Tibial artery (tissue), 4 donors: Measurements from ENCODE around the gene VASP.

Source experiments
- DNase-seq, 2 donors: peaks; one replicate each; pipeline ENCODE4 v3.0.0-alpha.2; 2019
- H3K27ac ChIP-seq, 2 donors: fragments of 200-600 bp; sonication (generic) in 1 of 2; 1 replicate in 1 of 2; 2 replicates in 1 of 2; pipeline ENCODE4 v1.5.1; 2018 to 2019; ENCODE audit warnings: mild to moderate bottlenecking in 1 of 2
- H3K27me3 ChIP-seq, 2 donors: fragments of 200-600 bp; sonication (generic) in 1 of 2; one replicate each; pipeline versions ENCODE4 v1.5.1 to v1.6.0; 2016 to 2019
- H3K36me3 ChIP-seq, 3 donors: fragments of 200-600 bp; sonication (generic) in 2 of 3; one replicate each; pipeline ENCODE4 v1.5.1; 2016 to 2019; ENCODE audit warnings: mild to moderate bottlenecking in 2 of 3
- H3K4me1 ChIP-seq, 4 donors: fragments of 200-600 bp; sonication (generic) in 2 of 4; 1 replicate in 3 of 4; 2 replicates in 1 of 4; pipeline ENCODE4 v1.5.1; 2016 to 2019
- H3K4me3 ChIP-seq, 2 donors: fragments of 200-600 bp; sonication (generic) in 1 of 2; 1 replicate in 1 of 2; 2 replicates in 1 of 2; pipeline ENCODE4 v1.5.1; 2018 to 2019; ENCODE audit warnings: mild to moderate bottlenecking in 2 of 2
- H3K9me3 ChIP-seq, 3 donors: fragments of 200-600 bp; sonication (generic) in 1 of 3; one replicate each; pipeline ENCODE4 v1.5.1; 2016 to 2019
- intact Hi-C: fragments of 100-400 bp; cut with DNase I; formaldehyde crosslinking; loops from one replicate; pipeline ENCODE4 v1.15.0; 2023; ENCODE audit warnings: low total_unique reads
- TF ChIP-seq, protein P1 (sequence below), 2 experiments: fragments of 200-600 bp in 1 of 2; fragments of 450-650 bp in 1 of 2; IDR thresholded peaks; one replicate each; pipeline ENCODE4 v1.5.1; 2017 to 2019; ENCODE audit warnings: antibody characterized with exemption in 2 of 2, mild to moderate bottlenecking in 1 of 2, moderate library complexity in 1 of 2

VASP gene

DNA sequence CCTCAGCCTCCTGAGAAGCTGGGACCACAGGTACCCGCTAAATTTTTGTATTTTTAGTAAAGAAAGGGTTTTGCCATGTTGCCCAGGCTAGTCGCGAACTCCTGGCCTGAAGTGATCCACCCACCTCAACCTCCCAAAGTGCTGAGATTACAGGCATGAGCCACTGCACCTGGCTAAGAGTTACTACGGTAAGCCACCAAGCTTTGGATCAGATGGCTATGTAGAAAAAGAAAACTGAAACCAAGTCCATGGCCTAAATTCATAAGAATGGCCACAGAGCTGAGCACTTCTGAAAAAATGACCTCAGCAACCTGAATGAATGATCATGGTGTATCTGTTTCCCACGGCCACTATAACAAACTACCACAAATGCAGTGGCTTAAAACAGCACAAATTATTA is 67.9 kb downstream of the VASP start:
- Histone ChIP-seq H3K4me1 (no peaks in the 10 kb centered on the region), H3K36me3 (no peaks in the 10 kb centered on the region), H3K27ac (no peak overlapping the region), H3K27me3 (no peaks in the 10 kb centered on the region), H3K9me3 (no peaks in the 10 kb centered on the region), H3K4me3 (no peak overlapping the region)
- intact Hi-C loops = no loop called here
- no peak for DNase-seq
- TF ChIP-seq, protein P1, sequence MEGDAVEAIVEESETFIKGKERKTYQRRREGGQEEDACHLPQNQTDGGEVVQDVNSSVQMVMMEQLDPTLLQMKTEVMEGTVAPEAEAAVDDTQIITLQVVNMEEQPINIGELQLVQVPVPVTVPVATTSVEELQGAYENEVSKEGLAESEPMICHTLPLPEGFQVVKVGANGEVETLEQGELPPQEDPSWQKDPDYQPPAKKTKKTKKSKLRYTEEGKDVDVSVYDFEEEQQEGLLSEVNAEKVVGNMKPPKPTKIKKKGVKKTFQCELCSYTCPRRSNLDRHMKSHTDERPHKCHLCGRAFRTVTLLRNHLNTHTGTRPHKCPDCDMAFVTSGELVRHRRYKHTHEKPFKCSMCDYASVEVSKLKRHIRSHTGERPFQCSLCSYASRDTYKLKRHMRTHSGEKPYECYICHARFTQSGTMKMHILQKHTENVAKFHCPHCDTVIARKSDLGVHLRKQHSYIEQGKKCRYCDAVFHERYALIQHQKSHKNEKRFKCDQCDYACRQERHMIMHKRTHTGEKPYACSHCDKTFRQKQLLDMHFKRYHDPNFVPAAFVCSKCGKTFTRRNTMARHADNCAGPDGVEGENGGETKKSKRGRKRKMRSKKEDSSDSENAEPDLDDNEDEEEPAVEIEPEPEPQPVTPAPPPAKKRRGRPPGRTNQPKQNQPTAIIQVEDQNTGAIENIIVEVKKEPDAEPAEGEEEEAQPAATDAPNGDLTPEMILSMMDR (IDR thresholded peaks at IDR 0.05) = no peak
